K562 (cell line): Measurements from ENCODE around the gene SLC8A2. TPM values are rescaled to one million over a fixed set of nuclear protein-coding genes. Genes with fewer than 3 reads are reported as not detected.

ENCODE experiments used
- CUX1 ChIP-seq: fragments of 200-800 bp; sonication (Bioruptor generic); IDR thresholded peaks from 2 replicates; pipeline ENCODE4 v1.6.1; 2016; ENCODE audit warnings: missing genetic modification characterization, missing compliant biosample characterization
- ETV5 ChIP-seq: sonication (generic); formaldehyde crosslinking; IDR thresholded peaks from 2 replicates; pipeline ENCODE4 v1.4.0; 2020; ENCODE audit warnings: low read depth, mild to moderate bottlenecking, missing genetic modification reagents
- HNRNPK ChIP-seq: fragments of 200-400 bp; formaldehyde crosslinking; IDR thresholded peaks from one replicate; pipeline ENCODE4 v1.6.1; 2018; ENCODE audit warnings: mild to moderate bottlenecking, low read depth, low read length; ENCODE audit not compliant: poor library complexity, severe bottlenecking
- HNRNPLL ChIP-seq: fragments of 200-400 bp; formaldehyde crosslinking; IDR thresholded peaks from 2 replicates; pipeline ENCODE4 v1.6.1; 2017; ENCODE audit warnings: low read length, low read depth, mild to moderate bottlenecking; ENCODE audit not compliant: poor library complexity, severe bottlenecking
- NCOR1 ChIP-seq: fragments of 450-650 bp; IDR thresholded peaks from 2 replicates; pipeline ENCODE4 v1.6.1; 2016; ENCODE audit warnings: mild to moderate bottlenecking, moderate library complexity
- NFXL1 ChIP-seq: fragments of 450-650 bp; formaldehyde crosslinking; IDR thresholded peaks from 2 replicates; pipeline ENCODE4 v1.4.0; 2021; ENCODE audit warnings: mild to moderate bottlenecking
- NFYB ChIP-seq: IDR thresholded peaks from 2 replicates; pipeline ENCODE4 v1.6.1; 2011; ENCODE audit warnings: mild to moderate bottlenecking, moderate library complexity; ENCODE audit not compliant: insufficient read length; ENCODE audit errors: extremely low read depth
- PHF20 ChIP-seq: fragments of 450-650 bp; IDR thresholded peaks from 2 replicates; pipeline ENCODE4 v1.6.1; 2018; ENCODE audit not compliant: partially characterized antibody
- SNAPC5 ChIP-seq: fragments of 250-450 bp; sonication (Bioruptor Pico); IDR thresholded peaks from 2 replicates; pipeline ENCODE4 v1.8.0; 2021; ENCODE audit warnings: moderate library complexity, mild to moderate bottlenecking, inconsistent platforms
- SREBF2 ChIP-seq: sonication (generic); formaldehyde crosslinking; IDR thresholded peaks from 2 replicates; pipeline ENCODE4 v1.4.0; 2020; ENCODE audit warnings: mild to moderate bottlenecking, missing genetic modification reagents
- TRIM28 ChIP-seq: fragments of 450-650 bp; IDR thresholded peaks from 2 replicates; pipeline ENCODE4 v1.6.1; 2017
- ZBTB7A ChIP-seq: IDR thresholded peaks from 2 replicates; pipeline ENCODE4 v1.6.1; 2011; ENCODE audit warnings: low read depth, mild to moderate bottlenecking, low read length, moderate library complexity, borderline replicate concordance; ENCODE audit not compliant: control insufficient read depth
- ZNF24 ChIP-seq: fragments of 450-650 bp; IDR thresholded peaks from 2 replicates; pipeline ENCODE4 v1.6.1; 2016
- polyA plus RNA-seq, 8 experiments: library from polyadenylated mRNA; depleted of rRNA in 4 of 8; stranded (reverse) in 5 of 8; unstranded in 3 of 8; fragments of >200 nt; fragmentation: Nextera tagmentation in 2 of 8; fragmentation: Illumina TruSeq in 1 of 8; extraction: Ambion mirVana in 2 of 8; extraction: Trizol in 1 of 8; gene quantifications; 2 replicates each; pipeline versions ENCODE4 v1.2.1 to v1.2.3, GENCODE V29; 2011 to 2014; ENCODE audit warnings: inconsistent platforms in 1 of 8, missing spikeins in 1 of 8
- total RNA-seq, 7 experiments: library from RNA; depleted of rRNA in 6 of 7; stranded (reverse); fragments of >200 nt in 6 of 7; fragmentation: Illumina TruSeq in 2 of 7; extraction: Trizol in 2 of 7; gene quantifications; 2 replicates each; pipeline versions ENCODE4 v1.2.1 to v1.2.3, GENCODE V29; 2011 to 2021; ENCODE audit warnings: low replicate concordance in 1 of 7
- TF ChIP-seq, protein P1 (sequence below): fragments of 450-650 bp; formaldehyde crosslinking; conservative IDR thresholded peaks from 2 replicates; pipeline ENCODE4 v1.4.0; 2022; ENCODE audit warnings: mild to moderate bottlenecking, missing genetic modification characterization
- TF ChIP-seq, protein P2 (sequence below): fragments of 150-350 bp; IDR thresholded peaks from 2 replicates; pipeline ENCODE4 v1.6.1; 2014; ENCODE audit warnings: low read depth, mild to moderate bottlenecking, low read length, borderline replicate concordance
- TF ChIP-seq, protein P3 (sequence below): sonication (generic); formaldehyde crosslinking; IDR thresholded peaks from 2 replicates; pipeline ENCODE4 v1.8.1; 2022; ENCODE audit warnings: missing genetic modification reagents

Gene SLC8A2
- total and polyA plus RNA-seq, 9 of the 15 experiments (the other 6 are each of a cell fraction or from before 2014, with no cell fraction given), result 0.07 to 0.66 (median 0.24) TPM; not detected in 3

GRCh38 chr19:47514869-47515588 is 43.3 kb upstream of the SLC8A2 start, which contains the start of gene NAPA (continued):
- TF ChIP-seq, protein P1, sequence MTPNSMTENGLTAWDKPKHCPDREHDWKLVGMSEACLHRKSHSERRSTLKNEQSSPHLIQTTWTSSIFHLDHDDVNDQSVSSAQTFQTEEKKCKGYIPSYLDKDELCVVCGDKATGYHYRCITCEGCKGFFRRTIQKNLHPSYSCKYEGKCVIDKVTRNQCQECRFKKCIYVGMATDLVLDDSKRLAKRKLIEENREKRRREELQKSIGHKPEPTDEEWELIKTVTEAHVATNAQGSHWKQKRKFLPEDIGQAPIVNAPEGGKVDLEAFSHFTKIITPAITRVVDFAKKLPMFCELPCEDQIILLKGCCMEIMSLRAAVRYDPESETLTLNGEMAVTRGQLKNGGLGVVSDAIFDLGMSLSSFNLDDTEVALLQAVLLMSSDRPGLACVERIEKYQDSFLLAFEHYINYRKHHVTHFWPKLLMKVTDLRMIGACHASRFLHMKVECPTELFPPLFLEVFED (CRISPR knock-in tag), result no peak
- TF ChIP-seq, protein P2, sequence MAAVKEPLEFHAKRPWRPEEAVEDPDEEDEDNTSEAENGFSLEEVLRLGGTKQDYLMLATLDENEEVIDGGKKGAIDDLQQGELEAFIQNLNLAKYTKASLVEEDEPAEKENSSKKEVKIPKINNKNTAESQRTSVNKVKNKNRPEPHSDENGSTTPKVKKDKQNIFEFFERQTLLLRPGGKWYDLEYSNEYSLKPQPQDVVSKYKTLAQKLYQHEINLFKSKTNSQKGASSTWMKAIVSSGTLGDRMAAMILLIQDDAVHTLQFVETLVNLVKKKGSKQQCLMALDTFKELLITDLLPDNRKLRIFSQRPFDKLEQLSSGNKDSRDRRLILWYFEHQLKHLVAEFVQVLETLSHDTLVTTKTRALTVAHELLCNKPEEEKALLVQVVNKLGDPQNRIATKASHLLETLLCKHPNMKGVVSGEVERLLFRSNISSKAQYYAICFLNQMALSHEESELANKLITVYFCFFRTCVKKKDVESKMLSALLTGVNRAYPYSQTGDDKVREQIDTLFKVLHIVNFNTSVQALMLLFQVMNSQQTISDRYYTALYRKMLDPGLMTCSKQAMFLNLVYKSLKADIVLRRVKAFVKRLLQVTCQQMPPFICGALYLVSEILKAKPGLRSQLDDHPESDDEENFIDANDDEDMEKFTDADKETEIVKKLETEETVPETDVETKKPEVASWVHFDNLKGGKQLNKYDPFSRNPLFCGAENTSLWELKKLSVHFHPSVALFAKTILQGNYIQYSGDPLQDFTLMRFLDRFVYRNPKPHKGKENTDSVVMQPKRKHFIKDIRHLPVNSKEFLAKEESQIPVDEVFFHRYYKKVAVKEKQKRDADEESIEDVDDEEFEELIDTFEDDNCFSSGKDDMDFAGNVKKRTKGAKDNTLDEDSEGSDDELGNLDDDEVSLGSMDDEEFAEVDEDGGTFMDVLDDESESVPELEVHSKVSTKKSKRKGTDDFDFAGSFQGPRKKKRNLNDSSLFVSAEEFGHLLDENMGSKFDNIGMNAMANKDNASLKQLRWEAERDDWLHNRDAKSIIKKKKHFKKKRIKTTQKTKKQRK, result no peak
- TF ChIP-seq, protein P3, sequence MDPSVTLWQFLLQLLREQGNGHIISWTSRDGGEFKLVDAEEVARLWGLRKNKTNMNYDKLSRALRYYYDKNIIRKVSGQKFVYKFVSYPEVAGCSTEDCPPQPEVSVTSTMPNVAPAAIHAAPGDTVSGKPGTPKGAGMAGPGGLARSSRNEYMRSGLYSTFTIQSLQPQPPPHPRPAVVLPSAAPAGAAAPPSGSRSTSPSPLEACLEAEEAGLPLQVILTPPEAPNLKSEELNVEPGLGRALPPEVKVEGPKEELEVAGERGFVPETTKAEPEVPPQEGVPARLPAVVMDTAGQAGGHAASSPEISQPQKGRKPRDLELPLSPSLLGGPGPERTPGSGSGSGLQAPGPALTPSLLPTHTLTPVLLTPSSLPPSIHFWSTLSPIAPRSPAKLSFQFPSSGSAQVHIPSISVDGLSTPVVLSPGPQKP (CRISPR knock-in tag), result no peak
- TF ChIP-seq SREBF2 (no peak), SNAPC5 (CRISPR knock-in tag) (no peak), CUX1 (CRISPR knock-in tag) (no peak), ZBTB7A (no peak), NCOR1 (peak; percentile 53; the same call in 1 of the 2 replicates), ZNF24 (peak; percentile 94), HNRNPK (peak; percentile 24), ETV5 (CRISPR knock-in tag) (no peak; the same call in 1 of the 2 replicates), NFXL1 (no peak), PHF20 (peak; percentile 82), NFYB (peak; percentile 57), TRIM28 (no peak), HNRNPLL (peak; percentile 100)
